ENCODE data around the gene EPB41L4B.

Gene EPB41L4B

DNA sequence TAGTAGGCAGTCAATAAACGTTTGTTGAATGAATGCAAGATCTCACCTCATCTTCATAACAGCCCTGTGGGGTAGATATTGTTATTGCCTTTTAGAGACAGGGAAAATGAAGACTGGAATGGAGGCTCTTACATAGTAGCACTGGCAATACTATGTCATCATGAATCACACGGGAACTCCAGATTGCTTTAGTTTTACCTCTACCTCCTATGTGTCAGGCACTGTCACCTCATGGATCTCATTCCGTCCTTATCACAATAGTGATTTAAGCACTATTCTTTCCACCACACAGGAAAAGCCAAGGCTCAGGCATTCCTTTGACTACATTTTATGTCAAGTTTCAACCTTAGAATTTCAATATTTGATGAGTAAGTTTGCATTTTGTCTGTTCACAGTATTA, 2.9 kb upstream of the EPB41L4B start:
- ChIA-PET CTCF (interaction anchor here (0.7 to 0.9 kb wide), 2 partner anchors 22 to 62 kb away, joined by 3 read pairs; no protein-coding TSS in a partner anchor), POLR2A (no interaction called here)
- TF ChIP-seq ZNF426 (tag by site-specific recombination; IDR thresholded peaks at IDR 0.05), result no peak
- no peak for TF ChIP-seq ZNF776 (tag by site-specific recombination; IDR thresholded peaks at IDR 0.05; ENCODE audit: borderline replicate concordance)
- TF ChIP-seq, protein P1, sequence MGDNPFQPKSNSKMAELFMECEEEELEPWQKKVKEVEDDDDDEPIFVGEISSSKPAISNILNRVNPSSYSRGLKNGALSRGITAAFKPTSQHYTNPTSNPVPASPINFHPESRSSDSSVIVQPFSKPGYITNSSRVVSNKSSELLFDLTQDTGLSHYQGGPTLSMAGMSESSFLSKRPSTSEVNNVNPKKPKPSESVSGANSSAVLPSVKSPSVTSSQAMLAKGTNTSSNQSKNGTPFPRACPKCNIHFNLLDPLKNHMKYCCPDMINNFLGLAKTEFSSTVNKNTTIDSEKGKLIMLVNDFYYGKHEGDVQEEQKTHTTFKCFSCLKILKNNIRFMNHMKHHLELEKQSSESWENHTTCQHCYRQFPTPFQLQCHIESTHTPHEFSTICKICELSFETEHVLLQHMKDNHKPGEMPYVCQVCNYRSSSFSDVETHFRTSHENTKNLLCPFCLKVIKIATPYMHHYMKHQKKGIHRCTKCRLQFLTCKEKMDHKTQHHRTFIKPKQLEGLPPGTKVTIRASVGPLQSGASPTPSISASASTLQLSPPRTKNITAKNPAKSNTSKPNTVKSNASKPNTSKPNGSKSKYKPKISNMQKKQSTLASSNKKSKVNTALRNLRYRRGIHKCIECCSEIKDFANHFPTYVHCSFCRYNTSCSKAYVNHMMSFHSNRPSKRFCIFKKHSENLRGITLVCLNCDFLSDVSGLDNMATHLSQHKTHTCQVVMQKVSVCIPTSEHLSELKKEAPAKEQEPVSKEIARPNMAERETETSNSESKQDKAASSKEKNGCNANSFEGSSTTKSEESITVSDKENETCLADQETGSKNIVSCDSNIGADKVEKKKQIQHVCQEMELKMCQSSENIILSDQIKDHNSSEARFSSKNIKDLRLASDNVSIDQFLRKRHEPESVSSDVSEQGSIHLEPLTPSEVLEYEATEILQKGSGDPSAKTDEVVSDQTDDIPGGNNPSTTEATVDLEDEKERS (tag by site-specific recombination; IDR thresholded peaks at IDR 0.05), result no peak
- no peak for TF ChIP-seq ZNF544 (tag by site-specific recombination; IDR thresholded peaks at IDR 0.05)
- TF ChIP-seq ZNF610 (tag by site-specific recombination; IDR thresholded peaks at IDR 0.05; ENCODE audit: borderline replicate concordance), result no peak
- no peak for TF ChIP-seq ZNF433 (tag by site-specific recombination; IDR thresholded peaks at IDR 0.05; ENCODE audit: low read depth)
- TF ChIP-seq TCF7L2 (IDR thresholded peaks at IDR 0.05; ENCODE audit: borderline replicate concordance, low read depth, low read length), result no peak
- TF ChIP-seq, protein P2, sequence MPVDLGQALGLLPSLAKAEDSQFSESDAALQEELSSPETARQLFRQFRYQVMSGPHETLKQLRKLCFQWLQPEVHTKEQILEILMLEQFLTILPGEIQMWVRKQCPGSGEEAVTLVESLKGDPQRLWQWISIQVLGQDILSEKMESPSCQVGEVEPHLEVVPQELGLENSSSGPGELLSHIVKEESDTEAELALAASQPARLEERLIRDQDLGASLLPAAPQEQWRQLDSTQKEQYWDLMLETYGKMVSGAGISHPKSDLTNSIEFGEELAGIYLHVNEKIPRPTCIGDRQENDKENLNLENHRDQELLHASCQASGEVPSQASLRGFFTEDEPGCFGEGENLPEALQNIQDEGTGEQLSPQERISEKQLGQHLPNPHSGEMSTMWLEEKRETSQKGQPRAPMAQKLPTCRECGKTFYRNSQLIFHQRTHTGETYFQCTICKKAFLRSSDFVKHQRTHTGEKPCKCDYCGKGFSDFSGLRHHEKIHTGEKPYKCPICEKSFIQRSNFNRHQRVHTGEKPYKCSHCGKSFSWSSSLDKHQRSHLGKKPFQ (tag by site-specific recombination; IDR thresholded peaks at IDR 0.05), result no peak
- no peak for TF ChIP-seq ZNF2 (tag by site-specific recombination; IDR thresholded peaks at IDR 0.05)
- TF ChIP-seq ZNF184 (tag by site-specific recombination; IDR thresholded peaks at IDR 0.05), result no peak
- TF ChIP-seq, protein P3, sequence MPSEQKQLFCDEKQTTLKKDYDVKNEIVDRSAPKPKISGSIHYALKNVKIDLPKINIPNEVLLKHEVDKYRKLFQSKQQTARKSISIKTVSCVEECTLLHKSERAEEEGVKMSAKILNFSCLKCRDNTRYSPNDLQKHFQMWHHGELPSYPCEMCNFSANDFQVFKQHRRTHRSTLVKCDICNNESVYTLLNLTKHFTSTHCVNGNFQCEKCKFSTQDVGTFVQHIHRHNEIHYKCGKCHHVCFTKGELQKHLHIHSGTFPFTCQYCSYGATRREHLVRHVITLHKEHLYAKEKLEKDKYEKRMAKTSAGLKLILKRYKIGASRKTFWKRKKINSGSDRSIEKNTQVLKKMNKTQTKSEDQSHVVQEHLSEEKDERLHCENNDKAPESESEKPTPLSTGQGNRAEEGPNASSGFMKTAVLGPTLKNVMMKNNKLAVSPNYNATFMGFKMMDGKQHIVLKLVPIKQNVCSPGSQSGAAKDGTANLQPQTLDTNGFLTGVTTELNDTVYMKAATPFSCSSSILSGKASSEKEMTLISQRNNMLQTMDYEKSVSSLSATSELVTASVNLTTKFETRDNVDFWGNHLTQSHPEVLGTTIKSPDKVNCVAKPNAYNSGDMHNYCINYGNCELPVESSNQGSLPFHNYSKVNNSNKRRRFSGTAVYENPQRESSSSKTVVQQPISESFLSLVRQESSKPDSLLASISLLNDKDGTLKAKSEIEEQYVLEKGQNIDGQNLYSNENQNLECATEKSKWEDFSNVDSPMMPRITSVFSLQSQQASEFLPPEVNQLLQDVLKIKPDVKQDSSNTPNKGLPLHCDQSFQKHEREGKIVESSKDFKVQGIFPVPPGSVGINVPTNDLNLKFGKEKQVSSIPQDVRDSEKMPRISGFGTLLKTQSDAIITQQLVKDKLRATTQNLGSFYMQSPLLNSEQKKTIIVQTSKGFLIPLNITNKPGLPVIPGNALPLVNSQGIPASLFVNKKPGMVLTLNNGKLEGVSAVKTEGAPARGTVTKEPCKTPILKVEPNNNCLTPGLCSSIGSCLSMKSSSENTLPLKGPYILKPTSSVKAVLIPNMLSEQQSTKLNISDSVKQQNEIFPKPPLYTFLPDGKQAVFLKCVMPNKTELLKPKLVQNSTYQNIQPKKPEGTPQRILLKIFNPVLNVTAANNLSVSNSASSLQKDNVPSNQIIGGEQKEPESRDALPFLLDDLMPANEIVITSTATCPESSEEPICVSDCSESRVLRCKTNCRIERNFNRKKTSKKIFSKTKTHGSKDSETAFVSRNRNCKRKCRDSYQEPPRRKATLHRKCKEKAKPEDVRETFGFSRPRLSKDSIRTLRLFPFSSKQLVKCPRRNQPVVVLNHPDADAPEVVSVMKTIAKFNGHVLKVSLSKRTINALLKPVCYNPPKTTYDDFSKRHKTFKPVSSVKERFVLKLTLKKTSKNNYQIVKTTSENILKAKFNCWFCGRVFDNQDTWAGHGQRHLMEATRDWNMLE (tag by site-specific recombination; conservative IDR thresholded peaks at IDR 0.05; ENCODE audit: low read depth), result no peak
- TF ChIP-seq, protein P4, sequence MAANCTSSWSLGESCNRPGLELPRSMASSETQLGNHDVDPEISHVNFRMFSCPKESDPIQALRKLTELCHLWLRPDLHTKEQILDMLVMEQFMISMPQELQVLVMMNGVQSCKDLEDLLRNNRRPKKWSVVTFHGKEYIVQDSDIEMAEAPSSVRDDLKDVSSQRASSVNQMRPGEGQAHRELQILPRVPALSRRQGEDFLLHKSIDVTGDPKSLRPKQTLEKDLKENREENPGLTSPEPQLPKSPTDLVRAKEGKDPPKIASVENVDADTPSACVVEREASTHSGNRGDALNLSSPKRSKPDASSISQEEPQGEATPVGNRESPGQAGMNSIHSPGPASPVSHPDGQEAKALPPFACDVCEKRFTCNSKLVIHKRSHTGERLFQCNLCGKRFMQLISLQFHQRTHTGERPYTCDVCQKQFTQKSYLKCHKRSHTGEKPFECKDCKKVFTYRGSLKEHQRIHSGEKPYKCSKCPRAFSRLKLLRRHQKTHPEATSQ (tag by site-specific recombination; IDR thresholded peaks at IDR 0.05), result no peak
- TF ChIP-seq ZNF76 (tag by site-specific recombination; IDR thresholded peaks at IDR 0.05; ENCODE audit: borderline replicate concordance, low read depth), result no peak
- TF ChIP-seq MZF1 (tag by site-specific recombination; IDR thresholded peaks at IDR 0.05; ENCODE audit: borderline replicate concordance), result no peak
- Histone ChIP-seq H3K27ac (ENCODE audit: extremely low read depth, low read depth, low read length) (no peak overlapping the region), H3K36me3 (ENCODE audit: control insufficient read depth in 2 of 2, insufficient read depth in 1 of 2, low read length in 2 of 2) (no peaks in the 10 kb centered on the region), H3K4me1 (ENCODE audit: control insufficient read depth, insufficient read depth, low read length) (no peaks in the 10 kb centered on the region), H3K9me3 (ENCODE audit: control insufficient read depth, insufficient read depth, low read depth, low read length) (no peaks in the 10 kb centered on the region), H3K4me3 (ENCODE audit: low read depth, low read length) (no peak overlapping the region)

All from HEK293 (cell line).